ENCODE data around the gene TNFRSF14.
A peak's percentile ranks its signal among the peaks of the same experiment; 100 is the strongest.

The TNFRSF14 gene

GRCh38 chr1:2589431-2590232 is 33.5 kb downstream of the TNFRSF14 start:
- DNase-seq: no peak

GRCh38 chr1:2590233-2591141 is 34.3 kb downstream of the TNFRSF14 start:
- DNase-seq: no peak

DNA sequence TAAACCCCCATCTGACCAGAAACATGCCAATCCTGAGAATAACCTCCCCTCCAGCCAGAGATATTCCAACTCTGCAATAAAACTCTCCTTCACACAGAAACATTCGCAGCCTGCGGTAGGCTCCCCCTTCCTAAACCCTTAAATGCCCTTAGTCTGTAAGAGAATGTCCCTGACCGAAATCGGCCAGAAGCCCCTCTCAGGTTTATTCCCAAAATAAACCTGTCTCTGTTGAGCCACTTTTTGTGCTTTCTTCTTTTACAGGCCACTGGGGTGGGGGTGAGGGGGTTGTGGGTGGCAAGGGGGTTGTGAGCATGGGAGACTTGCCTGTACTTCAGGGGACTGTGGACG is 35.0 kb downstream of the TNFRSF14 start:
- no peak for DNase-seq

- no peak for DNase-seq
Observed at GRCh38 chr1:2591581-2592261, 35.5 kb downstream of the TNFRSF14 start.

DNA sequence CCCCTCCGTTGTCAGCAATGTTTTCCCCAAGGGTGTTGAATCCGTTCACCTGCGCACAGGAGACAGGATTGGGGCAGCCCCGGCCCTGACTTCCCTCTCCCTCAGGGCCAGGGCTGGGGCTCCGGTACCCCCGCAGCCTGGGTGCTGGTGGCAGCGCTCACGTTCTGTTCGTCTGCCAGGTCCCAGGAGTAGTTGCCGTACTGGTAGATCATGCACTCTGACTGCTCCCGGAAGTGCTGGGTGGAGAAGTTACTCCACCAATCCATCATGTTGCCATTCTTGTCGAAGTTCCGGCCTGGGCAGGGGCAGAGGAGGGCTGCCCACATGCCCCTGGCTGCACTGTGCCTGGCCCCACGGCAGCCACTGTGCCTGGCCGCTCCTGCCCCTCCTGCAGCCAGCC is 36.5 kb downstream of the TNFRSF14 start:
- DNase-seq: no peak

GRCh38 chr1:2593251-2593878 is 37.2 kb downstream of the TNFRSF14 start:
- no peak for DNase-seq

DNA sequence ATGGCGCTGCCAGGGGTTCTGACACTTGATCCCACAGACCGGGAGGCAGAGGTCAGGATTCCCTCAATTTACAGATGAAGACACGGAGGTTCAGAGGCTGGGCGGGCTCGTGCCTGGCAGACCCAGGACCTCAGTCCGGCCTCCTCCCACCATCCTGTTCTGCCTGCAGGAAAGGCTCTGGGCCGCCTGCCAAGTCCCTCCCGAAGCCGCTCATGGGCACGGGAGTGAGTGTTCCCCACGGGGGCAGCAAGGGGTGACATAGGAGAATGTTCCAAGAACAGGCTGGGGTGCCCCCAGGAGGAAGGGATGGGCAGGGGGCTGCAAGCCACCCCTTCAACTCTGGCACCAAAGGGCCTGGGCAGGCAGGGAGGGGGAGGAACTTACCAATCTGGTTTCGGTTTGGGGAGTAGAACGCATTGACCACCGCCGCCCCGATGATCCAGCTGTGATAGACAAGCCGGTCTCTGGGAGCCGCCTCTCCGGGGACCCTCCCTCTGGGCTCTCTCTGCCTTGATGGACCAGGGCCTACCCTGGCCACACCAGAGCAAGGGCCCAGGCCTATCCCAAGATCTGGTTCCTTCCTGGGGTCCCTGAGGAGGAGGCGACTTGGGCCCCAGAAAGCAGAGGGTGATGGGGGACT is 38.0 kb downstream of the TNFRSF14 start:
- DNase-seq: peak; percentile 19

DNA sequence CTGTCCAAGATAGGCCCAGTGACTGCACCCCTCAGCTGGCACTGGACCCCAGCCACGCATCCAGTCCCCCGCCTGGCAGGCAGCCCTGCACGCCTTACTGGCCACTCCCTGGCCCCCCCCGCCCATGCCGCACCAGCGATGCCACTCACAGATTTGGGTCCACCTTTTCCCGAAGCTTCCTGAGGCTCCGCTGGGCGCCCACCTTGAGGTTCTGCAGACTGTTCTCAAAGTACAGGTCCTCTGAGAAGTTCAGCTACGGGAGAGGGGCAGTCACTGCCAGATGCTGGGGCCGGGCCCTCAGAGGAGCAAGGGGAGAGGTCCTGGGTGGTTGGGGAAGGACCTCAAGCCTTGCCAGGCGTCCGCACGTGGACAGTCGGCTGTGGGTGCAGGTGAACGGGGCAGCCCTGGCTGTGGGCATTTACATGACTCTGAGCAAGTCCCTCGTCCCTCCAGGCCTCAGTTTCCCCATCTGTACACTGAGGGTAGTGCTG is 38.5 kb downstream of the TNFRSF14 start:
- DNase-seq: no peak

GRCh38 chr1:2595261-2595811 is 39.2 kb downstream of the TNFRSF14 start:
- DNase-seq: no peak

- no peak for DNase-seq
Observed at GRCh38 chr1:2595812-2596529, 39.8 kb downstream of the TNFRSF14 start.

DNA sequence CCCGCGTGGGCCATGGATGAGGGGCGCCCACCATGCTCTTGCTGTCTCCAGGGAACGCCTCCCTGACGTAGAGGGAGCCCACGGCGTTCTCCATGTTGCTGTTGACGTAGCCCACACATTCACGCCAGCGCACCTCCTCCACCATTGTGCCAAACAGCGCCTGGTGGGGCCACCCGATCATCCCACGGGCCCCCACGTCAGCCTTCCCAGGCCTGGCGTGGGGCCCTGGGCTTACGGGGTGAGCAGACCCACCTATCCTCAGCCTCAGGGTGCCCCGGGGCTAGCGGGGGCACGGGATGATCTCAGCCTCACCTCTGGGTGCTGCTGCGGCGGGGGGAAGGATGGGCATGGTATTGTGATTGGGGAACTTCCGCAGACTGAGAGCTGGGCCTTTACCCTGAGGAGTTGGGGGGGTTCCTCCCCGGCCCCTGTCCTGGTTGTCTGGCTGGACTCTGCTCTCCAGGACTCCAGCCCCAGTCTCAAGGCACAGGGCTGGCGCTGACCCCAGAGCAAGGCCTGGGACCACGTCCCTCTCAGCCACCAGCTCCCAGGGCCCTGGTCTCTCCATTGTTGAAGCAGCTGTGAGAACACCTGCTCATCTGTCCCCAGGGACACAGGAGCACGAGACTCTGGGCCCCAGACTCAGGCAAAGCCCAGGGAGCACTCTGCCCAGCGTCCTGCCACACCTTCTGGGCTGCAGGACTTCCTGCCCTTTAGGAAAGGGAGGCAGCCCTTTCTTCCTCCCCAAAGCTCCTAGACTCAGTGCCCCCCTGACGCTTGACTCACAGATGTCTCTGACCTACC is 40.6 kb downstream of the TNFRSF14 start:
- DNase-seq: no peak

DNA sequence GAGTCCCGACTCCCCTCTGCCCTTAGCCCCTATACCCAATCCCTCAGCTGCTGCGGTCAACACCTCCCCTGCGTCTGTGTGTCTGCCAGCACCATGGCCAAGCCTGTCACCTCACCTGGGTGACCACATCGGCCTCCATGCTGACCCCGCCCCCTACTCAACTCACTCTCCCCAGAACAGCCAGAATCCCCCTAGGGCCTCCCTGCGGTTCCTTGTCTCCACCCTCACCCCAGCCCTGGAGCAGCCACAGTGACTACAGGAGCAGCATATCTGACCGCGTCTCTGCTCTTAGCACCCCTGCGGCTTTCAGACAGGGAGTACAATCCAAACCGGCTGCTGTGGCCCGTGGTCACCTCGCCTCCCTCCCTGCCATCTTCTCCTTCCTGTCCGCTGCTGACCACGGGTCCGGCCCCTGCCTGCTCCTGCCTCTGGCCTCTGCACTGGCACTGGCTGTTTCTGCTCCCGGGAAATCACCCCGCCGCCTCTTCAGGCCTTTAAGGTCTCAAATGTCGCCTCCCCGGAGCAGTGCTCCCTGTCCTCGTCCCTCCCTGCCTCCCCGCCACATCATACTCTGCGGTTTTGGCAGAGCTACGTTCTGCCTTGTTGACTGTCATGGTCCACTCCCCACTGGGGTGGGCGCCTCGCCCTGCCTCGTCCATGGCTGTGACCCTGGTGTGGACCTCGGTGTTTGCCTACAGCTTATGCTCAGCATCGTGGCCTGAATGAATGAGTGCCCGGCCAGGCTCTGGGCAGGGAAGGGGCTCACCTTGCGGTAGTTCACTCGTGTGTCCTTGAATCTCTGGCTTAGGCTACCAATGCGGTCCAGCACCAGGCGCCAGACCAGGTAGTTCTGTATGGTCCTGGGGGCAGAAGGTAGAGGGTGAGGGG is 41.5 kb downstream of the TNFRSF14 start:
- DNase-seq: no peak

GRCh38 chr1:2598329-2598931 is 42.3 kb downstream of the TNFRSF14 start:
- no peak for DNase-seq

DNA sequence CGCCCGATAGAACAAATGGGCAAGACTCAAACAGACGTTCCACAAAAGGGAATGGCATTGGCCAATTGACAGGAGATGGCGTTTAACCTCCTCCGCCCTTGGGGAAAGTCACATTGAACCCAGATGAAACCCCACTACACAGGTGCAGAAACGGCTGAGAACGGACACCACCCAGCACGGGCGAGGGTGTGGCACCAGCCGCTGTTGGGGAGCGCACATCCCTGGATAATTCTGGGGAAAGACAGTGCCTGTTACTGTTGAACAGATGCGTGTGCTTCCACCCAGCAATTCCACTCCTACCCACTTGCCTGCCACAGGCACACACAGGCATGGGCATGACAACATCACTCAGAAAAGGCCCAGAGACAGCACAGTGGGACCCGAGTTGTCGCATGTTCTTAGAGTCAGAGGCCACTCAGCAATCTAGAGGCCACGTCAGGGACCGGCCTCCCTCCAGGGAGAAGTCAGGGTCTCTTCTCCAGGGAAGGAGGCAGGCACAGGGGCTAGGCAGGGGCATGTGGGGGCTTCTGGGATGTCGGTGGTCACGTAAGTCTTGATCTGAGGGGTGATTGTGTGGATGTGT is 45.6 kb downstream of the TNFRSF14 start:
- DNase-seq: no peak

DNA sequence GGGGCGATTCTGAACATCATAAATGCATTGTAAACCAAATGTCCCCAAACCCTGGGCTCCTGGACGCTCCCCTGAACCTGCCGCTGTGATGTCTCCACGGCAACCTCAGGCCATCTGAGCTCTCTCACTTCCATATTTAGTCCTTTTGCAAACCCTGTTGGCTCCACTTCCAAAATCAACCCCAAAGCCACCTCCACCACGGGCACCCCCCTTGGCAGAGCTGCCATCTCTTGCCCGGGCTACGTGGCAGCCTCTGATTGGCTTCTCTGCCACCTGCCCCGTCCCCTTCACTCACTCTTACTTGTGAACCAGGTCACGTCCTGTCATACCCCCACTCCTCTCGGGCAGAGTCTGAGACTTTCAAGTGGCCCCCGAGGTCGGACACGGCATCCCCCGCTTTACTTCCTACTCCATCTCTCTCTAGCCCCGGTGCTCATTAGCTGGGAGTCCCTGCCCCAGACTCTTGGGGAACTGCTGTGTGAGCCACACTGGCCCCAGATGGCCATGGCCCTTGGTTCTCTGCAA is 46.2 kb downstream of the TNFRSF14 start:
- no peak for DNase-seq

GRCh38 chr1:2602866-2603520 is 46.8 kb downstream of the TNFRSF14 start:
- no peak for DNase-seq

DNA sequence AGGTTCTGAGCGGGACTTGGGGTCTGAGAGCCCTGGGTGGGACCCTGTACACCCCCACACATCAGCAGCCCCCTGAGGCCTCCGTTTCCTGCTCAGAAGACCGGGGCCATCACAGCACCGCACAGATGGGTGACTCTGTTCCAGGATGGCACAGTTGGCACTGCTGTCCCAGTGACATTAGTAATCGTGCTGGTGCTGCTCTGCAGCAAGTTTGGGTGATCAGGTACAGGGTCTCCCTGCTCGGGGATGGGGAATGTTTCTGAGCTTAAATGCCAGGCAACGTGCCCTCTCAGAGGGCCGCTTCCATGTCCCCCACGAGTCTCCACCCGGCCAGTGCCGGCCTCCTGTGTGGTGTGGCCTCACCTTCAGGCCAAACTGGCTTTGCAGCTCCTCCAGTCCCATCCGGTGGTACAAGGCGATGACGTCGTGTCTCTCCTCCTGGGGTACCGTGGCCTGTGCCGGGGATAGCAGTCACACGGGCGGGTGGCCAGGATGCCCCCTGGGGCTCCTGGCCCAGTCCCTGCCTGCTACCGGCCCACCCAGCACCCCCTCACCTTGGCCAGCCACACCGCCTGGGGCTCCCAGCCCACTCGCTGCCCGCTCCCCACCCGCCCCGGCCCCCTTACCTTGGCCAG is 47.5 kb downstream of the TNFRSF14 start:
- no peak for DNase-seq

Data from NCI-H1105 treated with DMSO at 0.1 percent for 48 hours (cell line).